ENCODE data around the gene PNRC2. TPM values are rescaled to one million over a fixed set of nuclear protein-coding genes. Genes with fewer than 3 reads are reported as not detected.

PNRC2 gene
- total and polyA plus RNA-seq, 10 of the 15 experiments (the other 5 are each of a cell fraction or from before 2014, with no cell fraction given), result 106 to 205 (median 163) TPM

- intact Hi-C loops (cut with micrococcal nuclease; ENCODE audit: unreplicated experiment), result loop anchor here (2.0 to 5.0 kb wide), 3 partner anchors 22 to 233 kb away; partner anchors contain the start of gene SRSF10
- ATAC-seq (peak; percentile 87), FAIRE-seq (peak; percentile 94), DNase-seq (ENCODE audit: low read depth, low spot score) (peak; percentile 96)
- SMC1A ChIA-PET (ENCODE audit: uncharacterized antibody, unreplicated experiment), result interaction anchor here (1.2 to 9.6 kb wide), 6 partner anchors 10 to 69 kb away, joined by 3 to 77 read pairs (median 6); partner anchors contain the start of gene SRSF10
- Histone ChIP-seq H3K4me3 (peak overlapping the region; percentile 87), H3K79me2 (ENCODE audit: control insufficient read depth, insufficient read depth, low read length) (peaks cover 28% of the 10 kb centered on the region), H2AFZ (ENCODE audit: control insufficient read depth, low read depth, low read length) (peak overlapping the region; percentile 70), H3K9me3 (replicated peaks; ENCODE audit: control insufficient read depth, insufficient read depth, low read length) (no peaks in the 10 kb centered on the region), H3K4me2 (ENCODE audit: control insufficient read depth, insufficient read depth) (peak overlapping the region; percentile 70), H3K4me1 (ENCODE audit: control insufficient read depth, insufficient read depth, low read length) (peaks cover 30% of the 10 kb centered on the region), H3K27ac (ENCODE audit: control insufficient read depth, insufficient read depth) (peak overlapping the region; percentile 97), H3K27me3 (replicated peaks in 1 of 2; ENCODE audit: control insufficient read depth in 2 of 2, insufficient read depth in 2 of 2, low read length in 1 of 2) (no peaks in the 10 kb centered on the region), H4K20me1 (ENCODE audit: control insufficient read depth, insufficient read depth) (no peaks in the 10 kb centered on the region), H3K9ac (ENCODE audit: control insufficient read depth, insufficient read depth, low read length) (peak overlapping the region; percentile 98), H3K36me3 (ENCODE audit: control insufficient read depth in 2 of 2, insufficient read depth in 2 of 2, low read length in 1 of 2) (peaks cover 0 to 3% of the 10 kb centered on the region in 2 experiments; a peak in 1 of 4 replicates)
- no TSS peak for BruUV-seq (replicated peaks)
- in situ Hi-C loops (cut with MboI), result no loop called here
- 1% methylated on average over 30 of the region's 30 CpGs for WGBS (ENCODE audit: insufficient coverage, insufficient replicate concordance, low lambda C conversion rate, missing lambda C conversion rate)
- RAD21 ChIA-PET (ENCODE audit: unreplicated experiment), result interaction anchor here (0.7 to 3.6 kb wide), 7 partner anchors 12 to 72 kb away, joined by 3 to 29 read pairs (median 11); no protein-coding TSS in a partner anchor
- POLR2A ChIA-PET, result interaction anchor here (0.5 to 8.1 kb wide), 6 partner anchors 20 to 190 kb away, joined by 3 to 108 read pairs (median 6); partner anchors contain the start of gene SRSF10
- CTCF ChIA-PET, result interaction anchor here (0.6 to 3.4 kb wide), 4 partner anchors 11 to 72 kb away, joined by 3 to 21 read pairs (median 6); no protein-coding TSS in a partner anchor
- peak; percentile 67; the same call in 1 of the 2 replicates for TF ChIP-seq LARP7 (IDR thresholded peaks at IDR 0.05)
- peak; percentile 26; the same call in 1 of the 2 replicates for TF ChIP-seq HCFC1 (IDR thresholded peaks at IDR 0.05; ENCODE audit: low read length)
- TF ChIP-seq NR2C1 (IDR thresholded peaks at IDR 0.05), result no peak
- TF ChIP-seq ZSCAN29 (IDR thresholded peaks at IDR 0.05), result no peak
- no peak for TF ChIP-seq MYB (IDR thresholded peaks at IDR 0.05; ENCODE audit: borderline replicate concordance, low read depth, low read length)
- TF ChIP-seq RFX5 (IDR thresholded peaks at IDR 0.05; ENCODE audit: low read depth, low read length), result peak; percentile 84; the same call in 1 of the 2 replicates
- peak; percentile 86 for TF ChIP-seq CREM (IDR thresholded peaks at IDR 0.05; ENCODE audit: low read depth)
- peak; percentile 79 for TF ChIP-seq GABPA (IDR thresholded peaks at IDR 0.05; ENCODE audit: low read depth)
- 0 out of 2 replicates have a peak, but pooled peaks have one; percentile 17 for TF ChIP-seq IRF5 (IDR thresholded peaks at IDR 0.05; ENCODE audit: borderline replicate concordance)
- TF ChIP-seq, protein P1, sequence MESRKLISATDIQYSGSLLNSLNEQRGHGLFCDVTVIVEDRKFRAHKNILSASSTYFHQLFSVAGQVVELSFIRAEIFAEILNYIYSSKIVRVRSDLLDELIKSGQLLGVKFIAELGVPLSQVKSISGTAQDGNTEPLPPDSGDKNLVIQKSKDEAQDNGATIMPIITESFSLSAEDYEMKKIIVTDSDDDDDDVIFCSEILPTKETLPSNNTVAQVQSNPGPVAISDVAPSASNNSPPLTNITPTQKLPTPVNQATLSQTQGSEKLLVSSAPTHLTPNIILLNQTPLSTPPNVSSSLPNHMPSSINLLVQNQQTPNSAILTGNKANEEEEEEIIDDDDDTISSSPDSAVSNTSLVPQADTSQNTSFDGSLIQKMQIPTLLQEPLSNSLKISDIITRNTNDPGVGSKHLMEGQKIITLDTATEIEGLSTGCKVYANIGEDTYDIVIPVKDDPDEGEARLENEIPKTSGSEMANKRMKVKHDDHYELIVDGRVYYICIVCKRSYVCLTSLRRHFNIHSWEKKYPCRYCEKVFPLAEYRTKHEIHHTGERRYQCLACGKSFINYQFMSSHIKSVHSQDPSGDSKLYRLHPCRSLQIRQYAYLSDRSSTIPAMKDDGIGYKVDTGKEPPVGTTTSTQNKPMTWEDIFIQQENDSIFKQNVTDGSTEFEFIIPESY (IDR thresholded peaks at IDR 0.05), result no peak
- TF ChIP-seq POLR2AphosphoS2 (IDR thresholded peaks at IDR 0.05; ENCODE audit: low read depth, low read length), result no peak
- no peak for TF ChIP-seq STAT1 (conservative IDR thresholded peaks at IDR 0.05)
- TF ChIP-seq JUND (IDR thresholded peaks at IDR 0.05; ENCODE audit: low read depth, low read length), result no peak
- TF ChIP-seq SP1 (IDR thresholded peaks at IDR 0.05; ENCODE audit: low read depth, low read length), result peak; percentile 54
- TF ChIP-seq TCF12 (IDR thresholded peaks at IDR 0.05; ENCODE audit: low read depth, low read length), result peak; percentile 66; the same call in 1 of the 2 replicates
- TF ChIP-seq REST (IDR thresholded peaks at IDR 0.05; ENCODE audit: low read depth, low read length), result no peak
- no peak; the same call in 1 of the 2 replicates for TF ChIP-seq IKZF1 (conservative IDR thresholded peaks at IDR 0.05)
- TF ChIP-seq NFYA (IDR thresholded peaks at IDR 0.05; ENCODE audit: borderline replicate concordance, low read depth, low read length), result no peak
Measured at GRCh38 chr1:23958810-23959460, 693 bp upstream of the PNRC2 start.
